HG02870 (cell line): Measurements from ENCODE around the gene BFSP2.
A peak's percentile ranks its signal among the peaks of the same experiment; 100 is the strongest.

ENCODE experiments used
- ATAC-seq: cut with Tn5 transposase; IDR thresholded peaks from one replicate; pipeline ENCODE4 v1.9.1; 2021; ENCODE audit warnings: mild to moderate bottlenecking, moderate library complexity; ENCODE audit not compliant: unreplicated experiment

The BFSP2 gene

GRCh38 chr3:133381346-133382109 lies 18.3 kb upstream of the BFSP2 start:
- ATAC-seq, result no peak

DNA sequence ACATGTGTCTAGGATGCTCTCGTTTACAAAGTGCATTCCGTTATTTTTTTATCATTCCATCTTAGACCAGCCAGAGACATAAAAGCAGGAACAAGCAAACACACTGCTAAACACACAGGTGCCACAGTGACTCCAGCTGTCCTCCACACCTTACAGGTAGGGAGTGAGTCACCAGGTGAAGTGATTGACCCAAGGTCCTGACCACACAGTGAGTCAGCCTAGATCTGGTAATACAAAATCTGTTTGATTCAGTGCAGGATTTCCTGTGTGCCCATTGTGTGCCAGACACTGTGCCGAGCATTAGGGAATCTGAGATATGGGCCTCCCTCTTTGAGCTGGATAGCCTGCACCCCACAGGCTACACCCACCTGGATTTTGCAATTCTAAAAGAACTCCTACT lies 16.7 kb upstream of the BFSP2 start:
- no peak for ATAC-seq

DNA sequence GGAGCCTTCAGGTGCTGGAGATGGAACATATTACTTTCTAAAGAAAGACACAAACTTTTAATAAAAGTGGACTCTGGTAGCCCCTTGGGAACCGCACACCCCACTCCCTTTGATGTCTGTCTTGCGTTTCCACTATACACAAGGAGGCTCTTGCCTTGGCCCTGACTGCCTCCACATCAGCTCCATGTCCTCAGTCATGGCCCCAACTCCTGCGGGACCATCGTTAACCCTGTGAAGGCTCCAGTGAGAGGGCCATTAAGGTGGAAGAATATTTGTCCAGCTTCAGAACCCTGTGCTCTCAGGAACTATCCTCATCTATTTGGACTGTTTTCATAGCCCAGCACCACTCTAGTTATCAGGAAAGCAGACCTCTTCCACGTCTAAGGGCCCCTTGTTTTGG lies 16.1 kb upstream of the BFSP2 start:
- ATAC-seq, result no peak

- peak; percentile 72 for ATAC-seq
Measured at GRCh38 chr3:133384331-133385027, 15.4 kb upstream of the BFSP2 start.

- ATAC-seq, result no peak
Measured at GRCh38 chr3:133386876-133387275, 13.0 kb upstream of the BFSP2 start.

GRCh38 chr3:133387341-133387740 lies 12.5 kb upstream of the BFSP2 start:
- ATAC-seq, result no peak

DNA sequence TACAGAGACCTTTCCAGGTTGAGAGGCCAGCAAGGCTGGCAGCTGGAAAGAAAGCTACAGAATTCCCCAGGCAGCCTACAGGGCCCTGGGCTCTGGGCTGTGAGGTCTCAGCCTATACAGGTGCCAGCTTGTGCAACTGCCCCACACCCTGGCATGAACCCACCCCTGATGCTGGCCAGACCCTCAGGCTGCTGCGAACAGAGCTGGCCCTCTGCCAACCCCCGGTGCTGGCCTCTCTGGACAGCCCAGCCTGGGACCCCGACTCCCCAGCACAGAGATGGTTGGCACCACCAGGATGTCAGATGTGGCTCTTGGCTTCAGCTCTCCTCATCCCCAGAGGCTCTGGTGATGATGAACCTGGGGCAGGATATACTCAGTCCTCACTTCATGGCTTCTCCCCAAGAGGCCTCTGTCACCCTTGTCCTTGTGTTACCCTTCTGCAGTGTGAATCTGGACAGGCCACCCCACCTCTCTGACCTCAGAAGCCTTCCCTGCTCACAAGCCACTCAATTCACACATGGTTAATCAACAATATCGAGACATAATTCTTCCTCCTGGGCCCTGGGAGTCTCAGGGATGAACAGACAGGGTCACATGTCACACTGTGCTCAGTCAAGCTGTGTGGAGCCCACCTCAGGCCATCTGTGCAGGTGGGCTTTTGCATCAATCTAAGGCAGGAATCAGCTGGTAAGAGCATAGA lies 11.0 kb upstream of the BFSP2 start:
- no peak for ATAC-seq

DNA sequence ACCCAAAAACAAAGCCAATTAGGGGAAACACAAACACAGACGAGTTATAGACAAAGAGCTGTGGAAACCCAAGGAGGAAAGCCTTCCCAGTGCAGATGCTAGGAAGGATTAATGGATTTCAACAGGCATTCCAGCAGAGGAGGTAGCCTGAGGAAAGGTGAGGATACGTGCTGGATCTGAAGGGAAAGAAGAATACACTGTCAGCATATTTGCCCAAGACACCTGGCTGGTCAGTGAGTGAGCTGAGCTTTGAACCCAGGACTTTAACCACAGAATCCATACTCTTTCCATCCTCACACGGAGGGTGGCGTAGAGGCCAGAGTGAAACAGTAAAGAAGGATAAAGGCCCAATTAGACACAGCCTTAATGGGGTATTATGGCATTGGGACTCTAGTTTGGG lies 9.1 kb upstream of the BFSP2 start:
- no peak for ATAC-seq

DNA sequence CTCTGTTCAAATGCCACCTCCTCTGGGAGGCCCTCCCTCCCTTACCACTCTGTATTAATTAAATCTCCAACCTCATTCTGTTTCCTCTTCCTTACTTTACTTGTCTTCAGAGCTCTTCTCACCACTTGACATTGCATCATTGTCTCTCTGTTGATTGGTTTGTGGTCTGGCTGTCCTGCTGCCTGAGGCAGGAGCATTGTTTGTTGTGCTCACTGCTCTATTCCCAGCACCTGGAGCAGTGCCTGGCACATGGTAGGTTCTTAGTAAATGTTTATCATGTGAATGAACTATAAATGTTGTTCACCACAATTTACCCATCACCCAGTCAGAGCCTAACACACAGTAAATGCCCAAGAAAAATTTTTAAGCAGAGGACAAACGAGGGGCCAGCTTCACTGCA lies 6.7 kb upstream of the BFSP2 start:
- no peak for ATAC-seq

- no peak for ATAC-seq
Measured at GRCh38 chr3:133393691-133394474, 6.0 kb upstream of the BFSP2 start.

DNA sequence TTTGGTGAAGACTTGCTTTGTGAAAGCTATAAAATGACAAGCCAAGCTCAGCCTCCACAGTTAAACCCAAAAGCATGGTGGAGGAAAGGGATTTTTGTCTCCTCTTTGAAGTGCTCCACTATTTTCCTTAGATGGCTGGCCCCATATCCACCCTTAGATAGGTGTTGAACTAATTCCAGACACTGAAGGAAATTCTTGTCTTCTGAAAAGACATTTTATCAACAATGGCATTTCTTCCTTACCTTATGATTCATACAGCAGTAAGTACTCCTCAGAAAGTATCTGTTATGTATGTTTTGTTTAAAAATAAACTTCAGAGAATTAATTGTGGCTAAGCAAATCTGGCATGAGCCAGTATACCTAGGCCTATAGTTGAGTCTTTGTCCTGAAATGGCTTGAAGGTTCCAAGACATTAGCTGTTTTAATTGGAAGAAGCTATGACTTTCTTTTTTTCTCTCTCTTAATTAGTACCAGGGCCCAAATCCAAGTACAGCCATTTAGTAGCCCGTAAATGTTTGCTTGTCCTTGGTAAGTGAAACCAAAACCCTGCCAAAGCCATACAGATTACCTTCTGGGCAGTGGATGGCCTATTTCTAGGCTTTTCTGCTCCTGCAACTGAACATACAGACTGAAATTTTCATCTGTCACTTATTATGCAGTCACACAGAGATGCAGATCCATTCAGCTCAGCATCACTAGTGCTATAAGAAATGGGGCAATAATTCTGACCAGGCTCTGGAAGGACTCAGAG lies 5.1 kb upstream of the BFSP2 start:
- no peak for ATAC-seq

GRCh38 chr3:133396906-133397305 lies 3.0 kb upstream of the BFSP2 start:
- ATAC-seq, result no peak

DNA sequence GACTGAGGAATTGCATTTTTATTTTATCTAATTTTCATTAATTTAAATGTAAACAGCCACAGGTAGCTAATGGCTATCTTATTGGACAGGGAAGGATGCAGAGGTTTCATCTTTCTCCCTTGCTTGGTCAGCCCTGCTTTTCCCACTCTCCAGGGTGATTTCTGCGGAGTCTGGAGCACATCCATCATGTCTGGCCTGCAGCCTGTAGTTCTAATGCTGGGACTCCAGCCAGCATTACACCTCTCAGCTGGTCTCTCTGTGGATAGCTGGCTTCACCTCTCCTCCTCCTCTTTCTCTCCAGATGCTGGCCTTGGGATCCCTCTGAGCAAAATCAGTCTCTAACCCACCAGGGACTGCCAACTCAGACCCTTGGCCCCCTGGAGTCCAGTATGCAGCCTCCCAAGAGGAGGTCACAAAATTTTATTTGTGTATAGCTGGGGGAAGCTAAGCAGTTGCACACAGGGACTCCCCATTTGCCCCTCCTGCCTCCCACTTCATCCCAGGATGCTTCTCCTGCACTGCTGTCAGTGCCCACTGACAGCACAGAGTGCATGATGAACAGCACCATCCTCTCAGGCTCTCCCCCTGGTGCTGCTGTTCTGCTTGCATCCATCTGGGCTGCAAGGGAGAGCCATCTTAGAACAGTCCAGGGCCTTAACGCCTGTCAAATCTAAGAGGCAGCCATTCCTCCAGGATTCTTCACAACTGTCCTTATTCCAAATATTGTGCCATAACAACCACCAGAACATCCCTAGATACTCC lies 1.7 kb downstream of the BFSP2 start:
- ATAC-seq, result no peak

- ATAC-seq, result no peak
Measured at GRCh38 chr3:133404920-133405319, 5.1 kb downstream of the BFSP2 start.

- no peak for ATAC-seq
Measured at GRCh38 chr3:133408366-133408765, 8.5 kb downstream of the BFSP2 start.

- ATAC-seq, result no peak
Measured at GRCh38 chr3:133408961-133409360, 9.1 kb downstream of the BFSP2 start.

DNA sequence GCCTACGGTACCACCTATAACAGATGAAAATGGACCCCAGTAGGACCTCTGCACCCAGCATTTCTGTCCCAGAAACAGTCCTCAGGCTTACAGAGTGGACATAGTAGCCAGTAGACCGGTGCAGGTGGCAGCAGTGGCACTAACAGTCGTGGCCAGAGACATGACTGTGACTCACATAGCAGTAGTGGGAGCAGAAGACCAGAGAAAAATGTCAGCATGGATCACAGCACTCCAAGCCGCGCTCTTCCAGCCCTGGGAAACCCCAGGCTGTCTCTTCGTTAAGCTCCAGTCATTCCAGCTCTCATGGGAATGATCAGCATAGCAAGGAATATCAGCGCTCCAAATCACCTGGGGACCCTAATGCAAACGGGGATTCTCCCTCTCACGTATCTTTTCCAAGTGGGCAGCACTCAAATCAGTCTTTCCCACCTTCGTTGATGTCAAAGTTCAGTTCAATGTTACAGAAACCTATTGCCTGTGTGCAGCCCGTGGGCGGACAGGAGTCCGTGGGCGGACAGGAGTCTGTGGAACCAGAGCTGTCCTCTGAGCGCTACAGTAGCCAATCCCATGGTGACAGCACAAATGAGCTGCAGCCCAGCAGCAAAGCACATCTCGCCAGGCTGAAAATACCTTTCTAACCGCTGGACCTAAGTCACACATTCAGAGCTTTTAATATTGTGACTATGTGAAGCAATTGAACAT lies 10.5 kb downstream of the BFSP2 start:
- no peak for ATAC-seq

DNA sequence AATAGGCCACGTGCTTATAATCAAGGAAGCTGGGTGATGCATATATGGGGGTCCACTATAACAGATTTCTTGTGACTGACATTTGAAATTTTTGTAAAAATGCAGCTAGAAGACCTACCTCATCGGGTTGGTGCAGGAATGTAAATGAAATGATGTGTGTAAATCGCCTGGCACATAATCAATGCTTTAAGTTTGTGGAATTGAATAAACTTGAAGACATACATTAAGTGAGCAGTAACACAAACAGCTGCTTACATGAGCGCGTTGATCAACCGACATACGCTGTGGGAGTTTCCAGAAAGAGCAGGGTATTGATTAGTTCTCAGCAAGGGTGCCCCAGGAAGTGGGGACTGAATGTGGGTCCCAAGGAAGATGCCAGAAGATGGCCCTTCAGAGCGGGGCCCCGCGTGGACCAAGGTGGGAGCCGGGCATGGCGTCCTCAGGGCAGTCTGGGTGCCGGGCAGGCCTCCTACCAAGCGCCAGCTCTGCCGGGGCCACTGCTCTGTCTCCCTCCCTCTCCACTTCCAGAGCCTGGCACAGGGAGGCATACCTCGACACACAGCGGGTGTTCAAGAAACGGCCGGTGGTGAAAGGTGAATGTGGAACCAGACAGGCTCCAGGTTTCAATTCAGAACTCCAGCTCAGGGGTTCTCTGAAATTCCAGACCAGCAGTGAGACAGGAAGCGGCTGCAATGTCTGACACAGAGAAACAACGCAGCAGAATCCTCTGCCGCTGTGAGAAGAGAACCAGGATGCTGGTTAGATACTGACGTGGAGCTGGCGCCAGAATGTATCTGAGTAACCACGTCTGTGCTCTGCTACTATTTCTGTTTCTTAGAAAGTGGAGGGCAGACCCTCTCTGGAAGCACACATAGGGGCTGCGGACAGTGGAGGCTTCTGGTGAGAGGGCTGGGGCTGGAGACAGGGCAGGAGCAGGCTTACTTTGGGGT lies 12.6 kb downstream of the BFSP2 start:
- no peak for ATAC-seq
